Adipose tissue (tissue), 3 donors: Measurements from ENCODE around the gene IL1RAPL2. TPM values are rescaled to one million over a fixed set of nuclear protein-coding genes. Genes with fewer than 3 reads are reported as not detected.

Source experiments
- H3K27ac ChIP-seq: one replicate; pipeline ENCODE4 v1.5.1; 2013; ENCODE audit warnings: low read depth, low read length
- WGBS, 3 donors: extraction: QIAGEN DNeasy Blood & Tissue Kit; methylation state at CpG; one replicate each; pipeline ENCODE4 v1.1.7; 2013; 5-methylcytosine and 5-hydroxymethylcytosine counted together
- polyA plus RNA-seq, 3 donors: library from polyadenylated mRNA; stranded (reverse); fragments of 200-250 nt; gene quantifications; one replicate each; pipeline ENCODE4 v1.2.3, GENCODE V29; 2013
- donor health status: healthy with polysubstance abuse.
- donor health status: Bipolar disorder and iron deficiency.
- donor health status: healthy.

Gene IL1RAPL2
- polyA plus RNA-seq, 3 donors = not detected

GRCh38 chrX:105282077-105282476 lies 716.1 kb downstream of the IL1RAPL2 start:
- 26 to 86% (median 35%) methylated on average over 1 of the region's 1 CpG for WGBS, 3 donors

DNA sequence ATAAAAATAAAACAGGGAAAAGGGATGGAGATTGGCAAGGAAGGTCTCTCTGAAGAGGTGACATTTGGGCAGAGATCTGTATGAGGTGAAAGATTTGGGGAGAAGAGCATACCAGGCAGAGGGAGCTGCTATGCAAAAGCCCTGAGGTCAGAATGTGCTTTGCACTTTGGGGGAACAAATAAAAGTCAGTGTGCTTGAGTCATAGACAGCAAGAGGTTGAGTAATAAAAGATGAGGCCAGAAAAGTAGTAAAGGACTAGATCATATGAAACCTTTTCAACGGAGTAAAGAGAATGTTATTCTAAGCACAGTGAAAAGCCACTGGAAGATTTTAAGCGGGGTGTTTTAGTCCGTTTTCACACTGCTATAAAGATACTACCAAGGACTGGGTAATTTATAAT lies 731.0 kb downstream of the IL1RAPL2 start:
- 64 to 89% (median 71%) methylated on average over 3 of the region's 3 CpGs for WGBS, 3 donors
- H3K27ac ChIP-seq = no peak overlapping the region

More at GRCh38 chrX:105282077-105282476, 716.1 kb downstream of the IL1RAPL2 start:
- H3K27ac ChIP-seq = no peak overlapping the region

DNA sequence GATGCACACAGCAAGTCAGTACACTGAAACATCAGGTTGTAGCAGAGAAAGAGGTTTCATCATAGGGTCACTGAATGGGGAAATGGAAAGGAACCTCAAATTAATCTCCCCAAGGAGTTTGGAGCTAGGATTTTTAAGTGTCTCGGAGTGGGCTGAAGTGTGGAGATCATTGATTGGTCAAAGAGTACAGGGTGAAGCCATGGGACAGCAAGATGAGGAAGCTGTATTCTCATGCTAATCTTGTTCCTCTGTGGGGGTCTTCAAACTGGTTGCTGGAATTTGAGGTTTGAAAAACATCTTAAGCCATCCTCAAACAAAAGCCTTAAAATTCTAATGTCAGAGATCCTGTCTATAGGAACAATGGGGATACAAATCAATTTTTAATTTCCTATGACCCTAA lies 733.3 kb downstream of the IL1RAPL2 start:
- 59 to 81% (median 77%) methylated on average over 1 of the region's 1 CpG for WGBS, 3 donors
- H3K27ac ChIP-seq = no peak overlapping the region

- WGBS, 3 donors = 53 to 89% (median 85%) methylated on average over 1 of the region's 1 CpG
- no peak overlapping the region for H3K27ac ChIP-seq
Observed at GRCh38 chrX:105302246-105302645, 736.2 kb downstream of the IL1RAPL2 start.

DNA sequence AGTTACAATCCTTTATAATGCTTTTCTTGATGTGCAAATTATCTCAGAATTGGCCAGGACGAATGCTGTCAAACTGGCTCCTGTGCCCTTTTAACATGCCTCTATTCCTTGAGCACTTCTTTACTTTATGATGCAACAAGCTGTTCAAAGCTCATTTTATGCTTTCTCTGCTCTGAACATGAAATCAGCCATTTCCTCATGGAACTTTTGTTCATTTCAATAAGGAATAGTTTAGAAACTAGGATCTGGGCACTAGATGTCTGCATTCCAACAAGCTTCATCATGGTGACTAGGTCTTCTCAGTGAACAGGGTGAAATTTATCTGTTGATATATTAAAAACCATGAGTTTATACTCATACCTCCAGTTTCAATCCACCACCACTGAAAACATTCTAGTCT lies 741.8 kb downstream of the IL1RAPL2 start:
- 39 to 61% (median 45%) methylated on average over 1 of the region's 1 CpG for WGBS, 3 donors

DNA sequence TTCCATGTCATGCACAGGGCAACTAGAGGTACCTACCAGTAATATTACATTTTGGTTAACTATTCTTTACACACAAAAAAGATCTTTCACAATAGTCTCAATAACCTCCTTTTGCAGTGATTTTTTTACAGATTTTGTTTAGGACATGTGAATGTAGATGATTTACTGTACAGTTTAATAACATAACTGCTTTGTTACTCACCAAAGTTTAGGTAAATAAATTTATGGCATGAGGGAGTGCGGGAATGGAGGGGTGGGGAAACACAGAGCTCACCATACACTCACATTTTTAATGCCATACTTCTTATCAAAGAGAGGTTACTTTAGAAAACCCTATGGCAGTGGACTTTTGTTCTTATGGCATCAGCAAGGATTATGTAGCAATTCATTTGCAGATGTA lies 747.6 kb downstream of the IL1RAPL2 start:
- H3K27ac ChIP-seq = no peak overlapping the region
- WGBS, 3 donors = 47 to 79% (median 69%) methylated on average over 1 of the region's 1 CpG

More for the DNA sequence above, 741.8 kb downstream of the IL1RAPL2 start:
- H3K27ac ChIP-seq = no peak overlapping the region

DNA sequence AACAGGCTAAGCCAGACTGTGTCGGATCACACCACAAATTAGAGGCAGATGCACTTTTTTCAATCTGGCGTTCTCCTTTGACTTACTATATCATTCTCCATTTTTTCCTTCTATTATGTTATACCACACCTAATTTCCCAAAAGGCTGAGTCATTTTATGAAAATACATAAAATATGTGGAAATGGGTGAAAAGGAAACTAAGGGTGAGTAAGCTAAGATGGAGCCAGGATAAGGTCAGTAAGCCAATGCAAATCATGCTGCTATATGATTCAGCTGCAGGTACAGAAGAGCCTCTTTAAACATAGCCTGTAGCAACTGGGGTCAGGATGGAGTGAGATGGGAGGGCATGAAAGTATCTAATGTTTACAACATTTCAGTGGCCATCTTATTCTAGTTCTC lies 748.5 kb downstream of the IL1RAPL2 start:
- no peak overlapping the region for H3K27ac ChIP-seq
- WGBS, 3 donors = 86 to 91% (median 90%) methylated on average over 2 of the region's 2 CpGs

DNA sequence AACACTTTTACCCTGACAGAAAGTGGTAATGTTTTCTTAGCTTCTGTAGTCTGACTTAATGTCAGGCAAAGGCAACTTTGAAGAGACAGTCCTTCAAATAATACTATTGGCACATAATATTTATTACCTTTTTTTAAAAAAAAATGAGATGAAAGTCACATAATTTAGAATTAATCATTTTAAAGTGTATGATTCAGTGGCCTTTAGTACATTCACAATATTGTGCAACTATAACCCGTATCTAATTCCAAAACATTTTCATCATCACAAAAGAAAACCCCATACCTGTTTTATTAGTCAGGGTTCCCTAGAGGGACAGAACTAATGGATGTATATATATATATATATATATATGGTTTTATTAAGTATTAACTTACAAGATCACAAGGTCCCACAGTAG lies 749.2 kb downstream of the IL1RAPL2 start:
- WGBS, 3 donors = 64 to 75% (median 73%) methylated on average over 1 of the region's 1 CpG
- no peak overlapping the region for H3K27ac ChIP-seq

GRCh38 chrX:105317117-105317516 lies 751.1 kb downstream of the IL1RAPL2 start:
- whole genome bisulfite sequencing, 3 donors = 72 to 88% (median 84%) methylated on average over 2 of the region's 2 CpGs
- no peak overlapping the region for H3K27ac ChIP-seq

- 18 to 45% (median 23%) methylated on average over 1 of the region's 1 CpG for WGBS, 3 donors
- no peak overlapping the region for H3K27ac ChIP-seq
Observed at GRCh38 chrX:105323928-105324327, 757.9 kb downstream of the IL1RAPL2 start.

DNA sequence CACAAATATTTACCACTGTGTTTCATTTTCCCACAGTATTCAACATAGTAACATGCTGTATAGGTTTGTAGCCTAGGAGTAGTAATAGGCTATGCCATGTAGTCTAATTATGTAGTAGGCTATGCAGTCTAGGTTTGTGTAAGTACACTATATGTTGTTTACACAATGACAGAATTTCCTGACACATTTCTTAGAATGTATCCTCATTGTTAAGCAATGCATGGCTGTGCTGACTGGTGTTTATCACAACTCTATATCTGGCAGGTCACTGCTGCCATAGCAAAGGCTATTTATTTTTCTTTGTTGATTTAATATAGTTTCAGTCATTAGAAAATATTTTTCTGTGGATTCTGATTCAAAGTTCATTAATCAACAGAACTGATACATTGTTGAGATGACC lies 762.8 kb downstream of the IL1RAPL2 start:
- H3K27ac ChIP-seq = no peak overlapping the region

- 60 to 80% (median 68%) methylated on average over 1 of the region's 1 CpG for WGBS, 3 donors
Observed at GRCh38 chrX:105331244-105331643, 765.2 kb downstream of the IL1RAPL2 start.

DNA sequence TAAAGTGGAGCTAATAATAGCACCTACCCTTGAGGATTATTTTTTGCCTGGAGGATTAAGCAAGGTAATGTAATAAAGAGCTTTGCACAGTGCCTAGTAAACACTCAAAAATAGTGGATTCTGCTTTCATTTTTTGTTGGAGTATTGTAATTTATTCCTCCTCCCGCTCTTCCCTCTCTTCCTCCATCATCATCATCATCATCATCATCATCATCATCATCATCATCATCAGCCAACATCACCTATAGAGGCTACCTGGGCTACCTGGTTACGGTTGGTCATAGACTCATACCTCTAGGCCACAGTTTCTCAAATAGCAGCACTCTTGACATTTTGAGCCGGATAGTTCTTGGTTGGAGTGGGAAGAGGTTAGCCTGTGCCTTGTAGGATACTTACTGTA lies 781.4 kb downstream of the IL1RAPL2 start:
- 79 to 90% (median 84%) methylated on average over 3 of the region's 3 CpGs for WGBS, 3 donors
- no peak overlapping the region for H3K27ac ChIP-seq

More at GRCh38 chrX:105331244-105331643, 765.2 kb downstream of the IL1RAPL2 start:
- H3K27ac ChIP-seq = no peak overlapping the region

DNA sequence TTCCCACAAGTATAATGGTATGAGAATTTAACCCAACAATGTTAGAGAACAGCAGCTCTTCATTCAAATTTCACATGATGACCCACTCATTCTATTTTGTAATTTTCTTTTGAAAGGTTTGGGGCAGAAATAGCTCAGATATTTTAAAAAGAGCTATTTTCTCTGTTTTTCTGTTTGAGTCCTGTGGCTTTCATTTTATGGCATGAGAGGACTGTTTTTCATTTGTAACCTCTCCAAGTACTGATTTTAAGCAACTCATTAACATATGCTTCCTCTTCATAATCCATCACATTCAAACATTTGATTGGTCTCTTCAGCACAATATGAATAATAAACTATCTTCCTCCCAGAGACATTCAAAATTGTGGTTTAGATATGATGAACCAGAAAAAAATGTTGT lies 783.5 kb downstream of the IL1RAPL2 start:
- H3K27ac ChIP-seq = no peak overlapping the region

- 40 to 46% (median 44%) methylated on average over 2 of the region's 2 CpGs for WGBS, 3 donors
- no peak overlapping the region for H3K27ac ChIP-seq
Observed at GRCh38 chrX:105375816-105376215, 809.8 kb downstream of the IL1RAPL2 start.

GRCh38 chrX:105424729-105425128 lies 858.7 kb downstream of the IL1RAPL2 start:
- H3K27ac ChIP-seq = no peak overlapping the region
- WGBS, 3 donors = 69 to 80% (median 77%) methylated on average over 1 of the region's 1 CpG

DNA sequence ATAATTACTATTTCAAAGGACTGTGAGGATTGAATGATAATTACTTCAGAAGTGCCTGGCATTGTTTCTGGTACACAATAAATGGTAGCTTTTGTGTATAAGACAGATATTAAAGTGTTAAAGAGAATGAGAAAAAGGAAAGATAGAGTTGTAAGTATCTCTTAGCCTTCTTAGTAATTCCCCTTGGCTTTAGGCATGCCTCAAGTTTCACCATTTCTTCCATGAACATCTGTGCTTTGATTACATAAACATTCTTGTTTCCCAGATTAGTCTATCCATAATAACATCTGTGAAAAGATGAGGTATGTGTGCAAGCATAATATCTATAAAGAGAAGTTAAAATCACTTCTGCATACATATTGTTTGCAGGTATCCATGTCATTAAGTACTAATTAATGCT lies 885.4 kb downstream of the IL1RAPL2 start:
- no peak overlapping the region for H3K27ac ChIP-seq

- WGBS, 3 donors = 41 to 68% (median 50%) methylated on average over 3 of the region's 3 CpGs
- H3K27ac ChIP-seq = no peak overlapping the region
Observed at GRCh38 chrX:105458846-105459245, 892.8 kb downstream of the IL1RAPL2 start.

- WGBS, 3 donors = 9 to 24% (median 21%) methylated on average over 1 of the region's 1 CpG
- H3K27ac ChIP-seq = no peak overlapping the region
Observed at GRCh38 chrX:105460376-105460775, 894.4 kb downstream of the IL1RAPL2 start.

- WGBS, 3 donors = 79 to 92% (median 82%) methylated on average over 1 of the region's 1 CpG
- no peak overlapping the region for H3K27ac ChIP-seq
Observed at GRCh38 chrX:105461016-105461415, 895.0 kb downstream of the IL1RAPL2 start.

GRCh38 chrX:105462186-105462585 lies 896.2 kb downstream of the IL1RAPL2 start:
- H3K27ac ChIP-seq = no peak overlapping the region
- 35 to 89% (median 73%) methylated on average over 1 of the region's 1 CpG for WGBS, 3 donors
